GM12878 (cell line): ENCODE measurements around the gene FGR. TPM values are rescaled to one million over a fixed set of nuclear protein-coding genes. Genes with fewer than 3 reads are reported as not detected.

Source experiments
- RELA ChIP-seq: fragments of 450-650 bp; IDR thresholded peaks from 2 replicates; pipeline ENCODE4 v1.8.0; 2014; ENCODE audit warnings: borderline replicate concordance; ENCODE audit not compliant: partially characterized antibody
- SIX5 ChIP-seq: IDR thresholded peaks from 2 replicates; pipeline ENCODE4 v1.6.1; 2011; ENCODE audit warnings: mild to moderate bottlenecking, low read depth, low read length, moderate library complexity; ENCODE audit not compliant: severe bottlenecking
- SMC3 ChIP-seq: IDR thresholded peaks from 2 replicates; pipeline ENCODE4 v1.6.1; 2011; ENCODE audit warnings: low read length, improper control_type of control experiment, borderline replicate concordance
- polyA plus RNA-seq, 11 experiments: library from polyadenylated mRNA; depleted of rRNA in 4 of 11; unstranded in 6 of 11; stranded (reverse) in 5 of 11; fragments of >200 nt; fragmentation: Nextera tagmentation in 4 of 11; fragmentation: Illumina TruSeq in 1 of 11; extraction: Ambion mirVana in 4 of 11; extraction: Trizol in 1 of 11; gene quantifications; 1 replicate in 1 of 11; 2 replicates in 10 of 11; pipeline versions ENCODE4 v1.2.1 to v1.2.3, GENCODE V29; 2011 to 2016; ENCODE audit warnings: inconsistent platforms in 2 of 11, missing spikeins in 2 of 11, low read depth in 1 of 11
- total RNA-seq, 4 experiments: library from RNA; depleted of rRNA in 3 of 4; stranded (reverse); fragments of >200 nt in 3 of 4; fragmentation: Illumina TruSeq in 1 of 4; extraction: Trizol in 1 of 4; gene quantifications; 2 replicates each; pipeline versions ENCODE4 v1.2.1 to v1.2.3, GENCODE V29; 2013 to 2021
- TF ChIP-seq, protein P1 (sequence below): IDR thresholded peaks from 2 replicates; pipeline ENCODE4 v1.6.1; 2012; ENCODE audit warnings: improper control_type of control experiment, low read depth, low read length; ENCODE audit not compliant: insufficient replicate concordance

The FGR gene
- total and polyA plus RNA-seq, 10 of the 15 experiments (the other 5 are each of a cell fraction or from before 2014, with no cell fraction given): 10.9 to 193 (median 74.7) TPM

- TF ChIP-seq, protein P1, sequence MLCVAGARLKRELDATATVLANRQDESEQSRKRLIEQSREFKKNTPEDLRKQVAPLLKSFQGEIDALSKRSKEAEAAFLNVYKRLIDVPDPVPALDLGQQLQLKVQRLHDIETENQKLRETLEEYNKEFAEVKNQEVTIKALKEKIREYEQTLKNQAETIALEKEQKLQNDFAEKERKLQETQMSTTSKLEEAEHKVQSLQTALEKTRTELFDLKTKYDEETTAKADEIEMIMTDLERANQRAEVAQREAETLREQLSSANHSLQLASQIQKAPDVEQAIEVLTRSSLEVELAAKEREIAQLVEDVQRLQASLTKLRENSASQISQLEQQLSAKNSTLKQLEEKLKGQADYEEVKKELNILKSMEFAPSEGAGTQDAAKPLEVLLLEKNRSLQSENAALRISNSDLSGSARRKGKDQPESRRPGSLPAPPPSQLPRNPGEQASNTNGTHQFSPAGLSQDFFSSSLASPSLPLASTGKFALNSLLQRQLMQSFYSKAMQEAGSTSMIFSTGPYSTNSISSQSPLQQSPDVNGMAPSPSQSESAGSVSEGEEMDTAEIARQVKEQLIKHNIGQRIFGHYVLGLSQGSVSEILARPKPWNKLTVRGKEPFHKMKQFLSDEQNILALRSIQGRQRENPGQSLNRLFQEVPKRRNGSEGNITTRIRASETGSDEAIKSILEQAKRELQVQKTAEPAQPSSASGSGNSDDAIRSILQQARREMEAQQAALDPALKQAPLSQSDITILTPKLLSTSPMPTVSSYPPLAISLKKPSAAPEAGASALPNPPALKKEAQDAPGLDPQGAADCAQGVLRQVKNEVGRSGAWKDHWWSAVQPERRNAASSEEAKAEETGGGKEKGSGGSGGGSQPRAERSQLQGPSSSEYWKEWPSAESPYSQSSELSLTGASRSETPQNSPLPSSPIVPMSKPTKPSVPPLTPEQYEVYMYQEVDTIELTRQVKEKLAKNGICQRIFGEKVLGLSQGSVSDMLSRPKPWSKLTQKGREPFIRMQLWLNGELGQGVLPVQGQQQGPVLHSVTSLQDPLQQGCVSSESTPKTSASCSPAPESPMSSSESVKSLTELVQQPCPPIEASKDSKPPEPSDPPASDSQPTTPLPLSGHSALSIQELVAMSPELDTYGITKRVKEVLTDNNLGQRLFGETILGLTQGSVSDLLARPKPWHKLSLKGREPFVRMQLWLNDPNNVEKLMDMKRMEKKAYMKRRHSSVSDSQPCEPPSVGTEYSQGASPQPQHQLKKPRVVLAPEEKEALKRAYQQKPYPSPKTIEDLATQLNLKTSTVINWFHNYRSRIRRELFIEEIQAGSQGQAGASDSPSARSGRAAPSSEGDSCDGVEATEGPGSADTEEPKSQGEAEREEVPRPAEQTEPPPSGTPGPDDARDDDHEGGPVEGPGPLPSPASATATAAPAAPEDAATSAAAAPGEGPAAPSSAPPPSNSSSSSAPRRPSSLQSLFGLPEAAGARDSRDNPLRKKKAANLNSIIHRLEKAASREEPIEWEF: no peak
- TF ChIP-seq SIX5 (no peak), RELA (no peak), SMC3 (no peak)
- TF ChIP-seq, all 136 proteins: peak for 0
Measured at GRCh38 chr1:27599605-27600497, 35.1 kb downstream of the FGR start (continued).
